ENCODE measurements around the gene PIP5K1C.
A peak's percentile ranks its signal among the peaks of the same experiment; 100 is the strongest.
"Not testable (repeated sequence)": the region's sequence is repeated elsewhere in the genome, so short reads cannot be mapped to it uniquely, and the experiment has no call there.

Gene PIP5K1C

GRCh38 chr19:3661284-3662238 is 38.7 kb downstream of the PIP5K1C start:
- DNase-seq (ENCODE audit: low spot score): no peak

GRCh38 chr19:3660493-3661219 is 39.6 kb downstream of the PIP5K1C start:
- DNase-seq (ENCODE audit: low spot score): no peak

- no peak for DNase-seq (ENCODE audit: low spot score)
Observed at GRCh38 chr19:3659746-3660112, 40.5 kb downstream of the PIP5K1C start.

GRCh38 chr19:3658870-3659745 is 41.2 kb downstream of the PIP5K1C start:
- no peak for DNase-seq (ENCODE audit: low spot score)

- no peak for DNase-seq (ENCODE audit: low spot score)
Observed at GRCh38 chr19:3658004-3658869, 42.0 kb downstream of the PIP5K1C start.

GRCh38 chr19:3657395-3657769 is 42.9 kb downstream of the PIP5K1C start:
- no peak for DNase-seq (ENCODE audit: low spot score)

- DNase-seq (ENCODE audit: low spot score): no peak
Observed at GRCh38 chr19:3656747-3657394, 43.4 kb downstream of the PIP5K1C start.

- DNase-seq (ENCODE audit: low spot score): no peak
Observed at GRCh38 chr19:3656073-3656746, 44.1 kb downstream of the PIP5K1C start.

- no peak for DNase-seq (ENCODE audit: low spot score)
Observed at GRCh38 chr19:3655402-3656072, 44.7 kb downstream of the PIP5K1C start.

- peak; percentile 4 for DNase-seq (ENCODE audit: low spot score)
Observed at GRCh38 chr19:3653865-3654513, 46.3 kb downstream of the PIP5K1C start.

- no peak for DNase-seq (ENCODE audit: low spot score)
Observed at GRCh38 chr19:3653081-3653795, 47.0 kb downstream of the PIP5K1C start.

- DNase-seq (ENCODE audit: low spot score): no peak
Observed at GRCh38 chr19:3652422-3652821, 47.8 kb downstream of the PIP5K1C start.

- DNase-seq (ENCODE audit: low spot score): no peak
Observed at GRCh38 chr19:3651684-3652083, 48.6 kb downstream of the PIP5K1C start.

- no peak for DNase-seq (ENCODE audit: low spot score)
Observed at GRCh38 chr19:3649888-3650287, 50.4 kb downstream of the PIP5K1C start.

- DNase-seq (ENCODE audit: low spot score): no peak
Observed at GRCh38 chr19:3648037-3648905, 52.0 kb downstream of the PIP5K1C start.

GRCh38 chr19:3647102-3647501 is 53.2 kb downstream of the PIP5K1C start:
- not testable (repeated sequence) for DNase-seq (ENCODE audit: low spot score)

GRCh38 chr19:3646336-3647092 is 53.8 kb downstream of the PIP5K1C start:
- DNase-seq (ENCODE audit: low spot score): no peak

Data from hematopoietic multipotent progenitor cell treated with erythropoietin and hydrocortisone succinate and interleukin-3 and kit ligand, for 15 days (in vitro differentiated cells).